ENCODE results near the gene S100PBP.

- TF ChIP-seq FOXA1 (IDR thresholded peaks at IDR 0.05) (no peak), ELF4 (IDR thresholded peaks at IDR 0.05) (peak; percentile 33; the same call in 1 of the 2 replicates), SP1 (IDR thresholded peaks at IDR 0.05) (no peak), ARNT (IDR thresholded peaks at IDR 0.05) (no peak), FOXM1 (IDR thresholded peaks at IDR 0.05; ENCODE audit: borderline replicate concordance) (peak; percentile 51), NFRKB (IDR thresholded peaks at IDR 0.05) (no peak), LEF1 (IDR thresholded peaks at IDR 0.05; ENCODE audit: borderline replicate concordance) (no peak; the same call in 1 of the 2 replicates), CTBP1 (IDR thresholded peaks at IDR 0.05; ENCODE audit: borderline replicate concordance) (peak; percentile 73), BHLHE40 (IDR thresholded peaks at IDR 0.05; ENCODE audit: borderline replicate concordance) (no peak), HDGF (IDR thresholded peaks at IDR 0.05; ENCODE audit: borderline replicate concordance) (no peak), TARDBP (IDR thresholded peaks at IDR 0.05) (0 out of 2 replicates have a peak, but pooled peaks have one; percentile 28), SUZ12 (IDR thresholded peaks at IDR 0.05) (no peak), PKNOX1 (IDR thresholded peaks at IDR 0.05) (no peak), ZNF384 (IDR thresholded peaks at IDR 0.05) (no peak)
These were observed 648 bp downstream of the S100PBP start for GRCh38 chr1:32817815-32818786.
